Measurements from ENCODE around the gene RBMS3.

GRCh38 chr3:29789686-29790085, 508.8 kb downstream of the RBMS3 start:
- TF ChIP-seq POLR2A (IDR thresholded peaks at IDR 0.05; ENCODE audit: low read length) (no peak), GATA1 (IDR thresholded peaks at IDR 0.05; ENCODE audit: low read depth, low read length) (no peak)

Measured in erythroblast (primary cell).